Type B pancreatic cell (in vitro differentiated cells): ENCODE results near the gene PCP4L1. TPM values are rescaled to one million over a fixed set of nuclear protein-coding genes. Genes with fewer than 3 reads are reported as not detected.
"Not testable (repeated sequence)": the region's sequence is repeated elsewhere in the genome, so short reads cannot be mapped to it uniquely, and the experiment has no call there.

ENCODE experiments used
- DNase-seq: peaks from one replicate; pipeline ENCODE4 v3.0.0; 2021; ENCODE audit warnings: mixed read lengths; ENCODE audit not compliant: unreplicated experiment; ENCODE audit errors: extremely low spot score
- H3K27ac Mint-ChIP-seq: 2 replicates; pipeline ENCODE4 v1.8.0; 2021; ENCODE audit warnings: mild to moderate bottlenecking, mixed read lengths
- H3K27me3 Mint-ChIP-seq: 2 replicates; pipeline ENCODE4 v1.8.0; 2021; ENCODE audit warnings: mixed read lengths
- H3K36me3 Mint-ChIP-seq: 2 replicates; pipeline ENCODE4 v1.8.0; 2021; ENCODE audit warnings: mixed read lengths
- H3K4me1 Mint-ChIP-seq: one replicate; pipeline ENCODE4 v1.8.0; 2021; ENCODE audit warnings: mixed read lengths; ENCODE audit not compliant: unreplicated experiment
- H3K4me3 Mint-ChIP-seq: 2 replicates; pipeline ENCODE4 v1.8.0; 2021; ENCODE audit warnings: mild to moderate bottlenecking, mixed read lengths
- H3K9me3 Mint-ChIP-seq: 2 replicates; pipeline ENCODE4 v1.8.0; 2021; ENCODE audit warnings: mixed read lengths
- CTCF ChIP-seq: fragments of 200-600 bp; sonication (generic); conservative IDR thresholded peaks from 2 replicates; pipeline ENCODE4 v1.5.0; 2021; ENCODE audit warnings: antibody characterized with exemption, mild to moderate bottlenecking
- total RNA-seq: library from RNA; stranded (reverse); gene quantifications from 2 replicates; pipeline ENCODE4 v1.2.1, GENCODE V29; 2021; ENCODE audit warnings: low replicate concordance

The PCP4L1 gene
- total RNA-seq, 1 donor from 2014 or later, result 1.0 TPM

GRCh38 chr1:161235957-161236775 lies 22.4 kb upstream of the PCP4L1 start:
- peaks cover 3% of the 10 kb centered on the region for H3K27me3 Mint-ChIP-seq

GRCh38 chr1:161238039-161238473 lies 20.5 kb upstream of the PCP4L1 start, which contains the start of gene NR1I3:
Gene NR1I3, minus strand, starts transcription at chr1:161238203. Its CDS starts 1,638 bp downstream, at chr1:161236565.
- Mint-ChIP-seq H3K27ac (no peak within 1 kb of the TSS), H3K27me3 (peaks cover 12% of the 10 kb centered on the region), H3K9me3 (no peaks in the 10 kb centered on the region)

More at GRCh38 chr1:161235957-161236775, 22.4 kb upstream of the PCP4L1 start:
- TF ChIP-seq CTCF, result no peak
- no peak for DNase-seq
- no peaks in the 10 kb centered on the region for H3K36me3 Mint-ChIP-seq
- no peaks in the 10 kb centered on the region for H3K9me3 Mint-ChIP-seq
- H3K4me1 Mint-ChIP-seq, result no peaks in the 10 kb centered on the region
- H3K27ac Mint-ChIP-seq, result no peak overlapping the region
- H3K4me3 Mint-ChIP-seq, result no peak overlapping the region

GRCh38 chr1:161241682-161242081 lies 16.9 kb upstream of the PCP4L1 start:
- peaks cover 12% of the 10 kb centered on the region for H3K27me3 Mint-ChIP-seq
- no peak for TF ChIP-seq CTCF
- no peak for DNase-seq
- no peaks in the 10 kb centered on the region for H3K9me3 Mint-ChIP-seq
- H3K4me3 Mint-ChIP-seq, result no peak overlapping the region
- no peak overlapping the region for H3K27ac Mint-ChIP-seq
- no peaks in the 10 kb centered on the region for H3K36me3 Mint-ChIP-seq
- no peaks in the 10 kb centered on the region for H3K4me1 Mint-ChIP-seq

More at GRCh38 chr1:161238039-161238473, 20.5 kb upstream of the PCP4L1 start, which contains the start of gene NR1I3:
- TF ChIP-seq CTCF, result no peak
- H3K4me1 Mint-ChIP-seq, result no peaks in the 10 kb centered on the region
- H3K36me3 Mint-ChIP-seq, result no peaks in the 10 kb centered on the region
- H3K4me3 Mint-ChIP-seq, result no peak within 1 kb of the TSS
- DNase-seq, result no peak

- TF ChIP-seq CTCF, result no peak
- peaks cover 12% of the 10 kb centered on the region for H3K27me3 Mint-ChIP-seq
- H3K27ac Mint-ChIP-seq, result no peak overlapping the region
- no peaks in the 10 kb centered on the region for H3K36me3 Mint-ChIP-seq
- no peaks in the 10 kb centered on the region for H3K4me1 Mint-ChIP-seq
- H3K9me3 Mint-ChIP-seq, result no peaks in the 10 kb centered on the region
- no peak overlapping the region for H3K4me3 Mint-ChIP-seq
- no peak for DNase-seq
These were observed 16.2 kb upstream of the PCP4L1 start for GRCh38 chr1:161242313-161242712.

- DNase-seq, result no peak
- Mint-ChIP-seq H3K4me1 (no peaks in the 10 kb centered on the region), H3K27ac (no peak overlapping the region), H3K36me3 (no peaks in the 10 kb centered on the region), H3K27me3 (peaks cover 14% of the 10 kb centered on the region), H3K9me3 (no peaks in the 10 kb centered on the region), H3K4me3 (no peak overlapping the region)
- TF ChIP-seq CTCF, result no peak
These were observed 13.7 kb upstream of the PCP4L1 start for GRCh38 chr1:161244888-161245287.

- not testable (repeated sequence) for H3K4me1 Mint-ChIP-seq, DNase-seq, H3K9me3 Mint-ChIP-seq, H3K36me3 Mint-ChIP-seq, H3K27ac Mint-ChIP-seq, H3K4me3 Mint-ChIP-seq, H3K27me3 Mint-ChIP-seq
These were observed 8.4 kb upstream of the PCP4L1 start for GRCh38 chr1:161250100-161250499.
